Measurements from ENCODE around the gene BCL7C.
A peak's percentile ranks its signal among the peaks of the same experiment; 100 is the strongest.
"Not testable (repeated sequence)": the region's sequence is repeated elsewhere in the genome, so short reads cannot be mapped to it uniquely, and the experiment has no call there.

Gene BCL7C

GRCh38 chr16:30894540-30895368 is 877 bp upstream of the BCL7C start:
- no peak for DNase-seq

GRCh38 chr16:30893417-30893743 is 497 bp downstream of the BCL7C start:
- no peak for DNase-seq

GRCh38 chr16:30892670-30893416 is 1.0 kb downstream of the BCL7C start:
- no peak for DNase-seq

- DNase-seq: not testable (repeated sequence)
These were observed 2.6 kb downstream of the BCL7C start for GRCh38 chr16:30891043-30891823.

GRCh38 chr16:30889721-30890120 is 4.2 kb downstream of the BCL7C start:
- no peak for DNase-seq

GRCh38 chr16:30888856-30889499 is 4.9 kb downstream of the BCL7C start:
- DNase-seq: no peak

- no peak for DNase-seq
These were observed 6.0 kb downstream of the BCL7C start for GRCh38 chr16:30887927-30888326.

- DNase-seq: no peak
These were observed 7.7 kb downstream of the BCL7C start for GRCh38 chr16:30886145-30886544.

- DNase-seq: no peak
These were observed 8.7 kb downstream of the BCL7C start for GRCh38 chr16:30885196-30885595.

- DNase-seq: no peak
These were observed 9.1 kb downstream of the BCL7C start for GRCh38 chr16:30884760-30885159.

- no peak for DNase-seq
These were observed 11.2 kb downstream of the BCL7C start for GRCh38 chr16:30882429-30883310.

GRCh38 chr16:30876867-30877266 is 17.0 kb downstream of the BCL7C start:
- no peak for DNase-seq

- DNase-seq: no peak
These were observed 17.7 kb downstream of the BCL7C start for GRCh38 chr16:30875871-30876801.

GRCh38 chr16:30874821-30875717 is 18.8 kb downstream of the BCL7C start:
- peak; percentile 95 for DNase-seq

- no peak for DNase-seq
These were observed 19.5 kb downstream of the BCL7C start for GRCh38 chr16:30874244-30874820.

GRCh38 chr16:30870904-30871303 is 23.0 kb downstream of the BCL7C start:
- no peak for DNase-seq

- DNase-seq: no peak
These were observed 26.1 kb downstream of the BCL7C start for GRCh38 chr16:30867747-30868146.

- DNase-seq: no peak
These were observed 27.8 kb downstream of the BCL7C start for GRCh38 chr16:30866031-30866430.

- DNase-seq: not testable (repeated sequence)
These were observed 30.7 kb downstream of the BCL7C start for GRCh38 chr16:30863178-30863577.
